Sigmoid colon (tissue), 7 donors: ENCODE results near the gene SEZ6L2. TPM values are rescaled to one million over a fixed set of nuclear protein-coding genes. Genes with fewer than 3 reads are reported as not detected.
"Not testable (repeated sequence)": the region's sequence is repeated elsewhere in the genome, so short reads cannot be mapped to it uniquely, and the experiment has no call there.

ENCODE experiments used
- DNase-seq: peaks from one replicate; pipeline ENCODE4 v3.0.0-alpha.2; 2019
- H3K27ac ChIP-seq, 4 donors: fragments of 200-600 bp; sonication (generic); one replicate each; pipeline ENCODE4 v1.5.1; 2016 to 2019; ENCODE audit warnings: mild to moderate bottlenecking in 1 of 4
- H3K27me3 ChIP-seq, 3 donors: fragments of 200-600 bp; sonication (generic); one replicate each; pipeline ENCODE4 v1.5.1; 2019; ENCODE audit warnings: mild to moderate bottlenecking in 1 of 3
- H3K36me3 ChIP-seq, 4 donors: fragments of 200-600 bp; sonication (generic); one replicate each; pipeline ENCODE4 v1.5.1; 2016 to 2019
- H3K4me1 ChIP-seq, 4 donors: fragments of 200-600 bp; sonication (generic); one replicate each; pipeline ENCODE4 v1.5.1; 2017 to 2019
- H3K4me3 ChIP-seq, 4 donors: fragments of 200-600 bp; sonication (generic); one replicate each; pipeline ENCODE4 v1.5.1; 2017 to 2019; ENCODE audit warnings: mild to moderate bottlenecking in 2 of 4, moderate library complexity in 1 of 4
- H3K9me3 ChIP-seq, 4 donors: fragments of 200-600 bp in 3 of 4; sonication (generic) in 3 of 4; one replicate each; pipeline versions ENCODE4 v1.5.1 to v1.6.1; 2013 to 2019
- EP300 ChIP-seq, 4 donors: sonication (generic); formaldehyde crosslinking; IDR thresholded peaks; one replicate each; pipeline ENCODE4 v1.6.1; 2017; ENCODE audit warnings: antibody characterized with exemption in 4 of 4
- POLR2A ChIP-seq, 2 donors: fragments of 450-650 bp; IDR thresholded peaks; one replicate each; pipeline ENCODE4 v1.6.1; 2016; ENCODE audit warnings: antibody characterized with exemption in 2 of 2, mild to moderate bottlenecking in 2 of 2, moderate library complexity in 2 of 2
- POLR2AphosphoS5 ChIP-seq, 4 donors: sonication (generic); formaldehyde crosslinking; IDR thresholded peaks; one replicate each; pipeline ENCODE4 v1.6.1; 2017; ENCODE audit warnings: antibody characterized with exemption in 4 of 4
- WGBS, 2 donors: extraction: QIAGEN DNeasy Blood & Tissue Kit; methylation state at CpG; one replicate each; pipeline ENCODE4 v1.1.7; 2013; 5-methylcytosine and 5-hydroxymethylcytosine counted together
- intact Hi-C: fragments of 100-400 bp; cut with DNase I; formaldehyde crosslinking; loops from one replicate; pipeline ENCODE4 v1.15.1; 2023
- polyA plus RNA-seq, 3 donors: library from polyadenylated mRNA; stranded (reverse); fragments of 200-250 nt; gene quantifications; one replicate each; pipeline ENCODE4 v1.2.3, GENCODE V29; 2013
- total RNA-seq, 4 donors: library from RNA; depleted of rRNA; stranded (reverse); fragments of >200 nt; gene quantifications; one replicate each; pipeline ENCODE4 v1.1.0, GENCODE V29; 2016
- TF ChIP-seq, protein P1 (sequence below), 4 experiments: fragments of 450-650 bp in 3 of 4; fragments of 200-600 bp in 1 of 4; IDR thresholded peaks; one replicate each; pipeline ENCODE4 v1.5.1; 2016 to 2019; ENCODE audit warnings: antibody characterized with exemption in 4 of 4, mild to moderate bottlenecking in 3 of 4, moderate library complexity in 2 of 4
- donor health status: healthy with polysubstance abuse.
- donor health status: Bipolar disorder and iron deficiency.
- donor health status: healthy.

The SEZ6L2 gene
- total and polyA plus RNA-seq, 7 donors = 0.60 to 9.1 (median 1.6) TPM

DNA sequence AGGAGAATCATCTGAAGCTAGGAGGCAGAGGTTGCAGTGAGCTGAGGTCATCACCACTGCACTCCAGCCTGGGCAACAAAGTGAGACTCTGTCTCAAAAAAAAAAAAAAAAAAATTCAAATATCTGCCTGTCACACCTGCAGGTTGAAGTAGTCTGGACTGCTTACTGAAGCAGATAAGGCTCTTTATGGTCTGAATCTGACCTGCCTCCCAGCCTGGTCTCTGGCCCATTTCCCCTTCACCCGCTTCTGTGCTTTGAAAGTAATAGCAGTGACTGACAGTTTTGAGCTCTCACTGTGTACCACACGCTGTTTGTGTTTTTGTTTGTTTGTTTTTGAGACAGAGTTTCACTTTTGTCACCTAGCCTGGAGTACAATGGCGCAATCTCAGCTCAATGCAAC is 5.8 kb downstream of the SEZ6L2 start:
- no peak overlapping the region for H3K4me3 ChIP-seq
- intact Hi-C loops = no loop called here
- H3K36me3 ChIP-seq = no peaks in the 10 kb centered on the region
- no peaks in the 10 kb centered on the region for H3K9me3 ChIP-seq
- H3K27ac ChIP-seq = no peak overlapping the region
- H3K4me1 ChIP-seq = no peaks in the 10 kb centered on the region
- no peak for DNase-seq
- 91 to 94% methylated on average over 3 of the region's 3 CpGs for WGBS, 2 donors
- no peak for TF ChIP-seq POLR2AphosphoS5 (IDR thresholded peaks at IDR 0.05)
- TF ChIP-seq, protein P1, sequence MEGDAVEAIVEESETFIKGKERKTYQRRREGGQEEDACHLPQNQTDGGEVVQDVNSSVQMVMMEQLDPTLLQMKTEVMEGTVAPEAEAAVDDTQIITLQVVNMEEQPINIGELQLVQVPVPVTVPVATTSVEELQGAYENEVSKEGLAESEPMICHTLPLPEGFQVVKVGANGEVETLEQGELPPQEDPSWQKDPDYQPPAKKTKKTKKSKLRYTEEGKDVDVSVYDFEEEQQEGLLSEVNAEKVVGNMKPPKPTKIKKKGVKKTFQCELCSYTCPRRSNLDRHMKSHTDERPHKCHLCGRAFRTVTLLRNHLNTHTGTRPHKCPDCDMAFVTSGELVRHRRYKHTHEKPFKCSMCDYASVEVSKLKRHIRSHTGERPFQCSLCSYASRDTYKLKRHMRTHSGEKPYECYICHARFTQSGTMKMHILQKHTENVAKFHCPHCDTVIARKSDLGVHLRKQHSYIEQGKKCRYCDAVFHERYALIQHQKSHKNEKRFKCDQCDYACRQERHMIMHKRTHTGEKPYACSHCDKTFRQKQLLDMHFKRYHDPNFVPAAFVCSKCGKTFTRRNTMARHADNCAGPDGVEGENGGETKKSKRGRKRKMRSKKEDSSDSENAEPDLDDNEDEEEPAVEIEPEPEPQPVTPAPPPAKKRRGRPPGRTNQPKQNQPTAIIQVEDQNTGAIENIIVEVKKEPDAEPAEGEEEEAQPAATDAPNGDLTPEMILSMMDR (IDR thresholded peaks at IDR 0.05) = no peak
- peaks cover 8 to 28% (median 19%) of the 10 kb centered on the region in 3 donors for H3K27me3 ChIP-seq

DNA sequence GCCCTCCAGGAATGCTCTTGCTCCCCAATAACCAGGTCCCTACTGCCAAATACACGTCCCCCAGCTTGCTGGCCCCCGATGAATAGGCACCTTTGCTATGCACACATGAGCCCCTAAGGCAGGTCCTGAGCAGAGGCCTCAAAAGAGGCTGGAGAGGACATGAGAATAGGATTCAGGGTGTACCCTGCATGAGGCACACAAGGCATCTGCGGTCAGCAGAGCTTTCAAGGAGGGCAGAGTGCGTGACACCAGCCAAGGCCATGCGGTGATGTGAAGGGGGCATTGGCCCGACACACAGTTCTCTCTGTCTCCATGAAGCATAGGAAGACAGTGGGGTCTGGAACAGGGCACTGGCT is 6.9 kb downstream of the SEZ6L2 start:
- Histone ChIP-seq H3K27me3 (peaks cover 0 to 17% (median 9%) of the 10 kb centered on the region in 3 donors), H3K4me3 (no peak overlapping the region), H3K27ac (no peak overlapping the region), H3K9me3 (no peaks in the 10 kb centered on the region), H3K36me3 (no peaks in the 10 kb centered on the region), H3K4me1 (no peaks in the 10 kb centered on the region)
- no peak for DNase-seq
- 92 to 93% methylated on average over 6 of the region's 6 CpGs for WGBS, 2 donors
- TF ChIP-seq POLR2A (IDR thresholded peaks at IDR 0.05) = no peak
- TF ChIP-seq, protein P1 (IDR thresholded peaks at IDR 0.05) = no peak
- no peak for TF ChIP-seq POLR2AphosphoS5 (IDR thresholded peaks at IDR 0.05)
- no peak for TF ChIP-seq EP300 (IDR thresholded peaks at IDR 0.05)
- intact Hi-C loops = no loop called here

DNA sequence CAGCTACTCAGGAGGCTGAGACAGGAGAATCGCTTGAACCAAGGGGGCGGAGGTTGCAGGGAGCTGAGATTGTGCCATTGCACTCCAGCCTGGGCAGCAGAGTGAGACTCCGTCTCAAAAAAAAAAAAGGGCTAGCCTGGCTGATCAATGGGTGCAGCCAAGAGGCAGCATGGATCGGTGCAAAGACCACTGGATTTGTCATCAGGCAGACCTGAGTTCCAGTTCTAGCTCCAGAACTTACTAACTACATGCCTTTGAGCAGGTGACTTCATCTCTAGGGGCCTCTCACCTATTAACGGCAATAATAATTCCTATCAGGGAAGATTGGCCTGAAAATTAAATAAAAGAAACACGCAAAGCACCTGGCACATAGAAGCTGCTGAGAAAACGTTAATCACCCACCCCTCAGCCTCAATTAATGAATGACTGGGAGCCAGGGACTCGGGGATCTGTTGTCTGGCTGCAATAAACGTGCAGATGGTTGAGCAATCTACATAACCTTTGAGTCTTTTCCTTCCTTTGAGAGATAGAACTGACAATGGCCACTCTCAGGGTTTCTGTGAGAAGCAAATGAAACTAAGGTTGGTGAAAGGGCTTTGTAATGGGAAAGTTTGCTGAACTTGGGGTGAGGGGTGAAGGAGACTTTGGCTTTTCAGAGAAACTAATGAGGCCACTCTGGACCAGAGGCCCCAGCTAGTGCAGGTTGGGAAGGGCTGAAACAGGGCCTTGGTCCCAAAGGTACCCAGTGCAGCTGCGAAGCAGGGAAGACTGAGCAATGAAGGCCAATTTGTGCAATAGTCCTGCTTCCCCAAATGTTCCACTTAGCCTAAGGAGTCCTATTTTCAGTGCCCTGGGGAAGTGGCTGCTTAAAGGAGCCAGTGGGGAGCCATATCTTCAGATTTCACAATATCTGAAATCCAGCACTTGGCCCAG is 7.6 kb downstream of the SEZ6L2 start:
- Histone ChIP-seq H3K4me3 (no peak overlapping the region), H3K27ac (no peak overlapping the region), H3K36me3 (no peaks in the 10 kb centered on the region), H3K9me3 (no peaks in the 10 kb centered on the region), H3K27me3 (peaks cover 0 to 10% (median 4%) of the 10 kb centered on the region in 3 donors), H3K4me1 (no peaks in the 10 kb centered on the region)
- no peak for DNase-seq
- TF ChIP-seq POLR2A (IDR thresholded peaks at IDR 0.05) = no peak
- TF ChIP-seq, protein P1 (IDR thresholded peaks at IDR 0.05) = no peak
- no peak for TF ChIP-seq EP300 (IDR thresholded peaks at IDR 0.05)
- TF ChIP-seq POLR2AphosphoS5 (IDR thresholded peaks at IDR 0.05) = no peak
- WGBS, 2 donors = 57 to 74% methylated on average over 10 of the region's 10 CpGs
- intact Hi-C loops = no loop called here

DNA sequence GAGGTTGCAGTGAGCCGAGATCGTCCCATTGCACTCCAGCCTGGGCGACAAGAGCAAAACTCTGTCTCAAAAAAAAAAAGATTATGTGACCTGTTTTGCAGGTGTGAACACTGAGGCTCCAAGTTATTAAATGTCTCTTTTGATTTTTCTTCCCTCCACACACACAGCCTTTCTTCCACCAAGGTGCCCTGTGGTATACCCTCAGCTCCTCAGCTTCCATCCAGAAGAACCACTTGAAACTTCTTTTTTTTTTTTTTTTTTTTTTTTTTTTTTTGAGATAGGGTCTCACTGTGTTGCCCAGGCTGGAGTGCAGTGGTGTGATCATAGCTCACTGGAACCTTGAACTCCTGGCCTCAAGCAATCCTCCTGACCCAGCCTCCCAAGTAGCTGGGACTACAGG is 10.0 kb downstream of the SEZ6L2 start:
- H3K27ac ChIP-seq, H3K4me3 ChIP-seq, H3K9me3 ChIP-seq, intact Hi-C loops, H3K36me3 ChIP-seq, H3K27me3 ChIP-seq, DNase-seq, H3K4me1 ChIP-seq: not testable (repeated sequence)
- 85 to 95% methylated on average over 3 of the region's 3 CpGs for WGBS, 2 donors

DNA sequence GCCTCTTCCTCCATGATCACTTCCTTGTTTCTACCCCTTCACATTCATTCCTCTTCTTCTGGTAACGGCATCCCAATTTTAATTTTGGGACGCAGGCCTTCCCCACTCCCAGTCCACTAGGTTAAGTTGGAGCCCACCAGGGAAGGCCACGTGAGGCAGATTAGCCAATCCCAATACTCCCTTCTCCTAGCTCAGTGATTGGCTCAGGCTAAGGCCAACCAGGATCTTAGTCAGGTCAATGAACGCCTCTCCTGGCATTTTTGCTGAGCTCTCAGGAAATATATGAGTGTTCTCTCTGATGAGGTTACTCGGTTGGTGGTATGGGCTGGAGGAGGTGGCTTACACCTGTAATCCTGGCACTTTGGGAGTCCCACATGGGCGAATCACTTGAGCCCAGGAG is 15.4 kb downstream of the SEZ6L2 start:
- no peak for DNase-seq
- Histone ChIP-seq H3K36me3 (no peaks in the 10 kb centered on the region), H3K9me3 (no peaks in the 10 kb centered on the region), H3K27ac (no peak overlapping the region), H3K4me1 (no peaks in the 10 kb centered on the region), H3K4me3 (no peak overlapping the region), H3K27me3 (peaks cover 0 to 11% (median 10%) of the 10 kb centered on the region in 3 donors)
- TF ChIP-seq POLR2AphosphoS5 (IDR thresholded peaks at IDR 0.05) (no peak), EP300 (IDR thresholded peaks at IDR 0.05) (no peak), POLR2A (IDR thresholded peaks at IDR 0.05) (no peak)
- TF ChIP-seq, protein P1 (IDR thresholded peaks at IDR 0.05) = no peak
- WGBS, 2 donors = 73 to 93% methylated on average over 6 of the region's 6 CpGs
- intact Hi-C loops = no loop called here
